Mucosa of descending colon (tissue), 3 donors: Measurements from ENCODE around the gene POLR2L. TPM values are rescaled to one million over a fixed set of nuclear protein-coding genes. Genes with fewer than 3 reads are reported as not detected.

ENCODE experiments used
- ATAC-seq: fragments of 200-7000 bp; cut with Tn5 transposase; one replicate; pipeline ENCODE4 v1.9.1; 2020; ENCODE audit warnings: mild to moderate bottlenecking, moderate library complexity
- DNase-seq, 3 donors: peaks; one replicate each; pipeline ENCODE4 v3.0.0-alpha.2; 2020
- H3K36me3 ChIP-seq: fragments of 200-600 bp; one replicate; pipeline ENCODE4 v1.8.0; 2021; ENCODE audit warnings: low read depth, mild to moderate bottlenecking
- H3K4me1 ChIP-seq: fragments of 200-600 bp; one replicate; pipeline ENCODE4 v1.8.0; 2021; ENCODE audit warnings: low read depth, mild to moderate bottlenecking
- H3K4me3 ChIP-seq: fragments of 200-600 bp; one replicate; pipeline ENCODE4 v1.8.0; 2021; ENCODE audit warnings: mild to moderate bottlenecking
- H3K9me3 ChIP-seq: fragments of 200-600 bp; one replicate; pipeline ENCODE4 v1.8.0; 2021; ENCODE audit warnings: mild to moderate bottlenecking
- intact Hi-C, 2 donors: fragments of 100-400 bp; cut with DNase I in 1 of 2; cut with micrococcal nuclease in 1 of 2; formaldehyde crosslinking; loops; one replicate each; pipeline versions ENCODE4 v1.11.0 to v1.11.1; 2022; cut with DNase I, micrococcal nuclease
- total RNA-seq, 3 donors: library from RNA; stranded (reverse); fragmentation: NEBNext Ultra II Directional in 2 of 3; extraction: Animal tissue kit (Norgen Biotek cat#: 25700) in 2 of 3; gene quantifications; one replicate each; pipeline versions ENCODE4 v1.2.1 to v1.2.4, GENCODE V29; 2021 to 2023
- TF ChIP-seq, protein P1 (sequence below): fragments of 200-600 bp; IDR thresholded peaks from one replicate; pipeline ENCODE4 v1.8.0; 2022; ENCODE audit warnings: antibody characterized with exemption, mild to moderate bottlenecking
- donor health status: DM: no; HTN: no; CAD: no; lungs with moderate emphysema.
- donor health status: DM: no; HTN: no; CAD: no.
- donor health status: DM: no; HTN: yes; CAD: no.

Gene POLR2L
- total RNA-seq, 3 donors from 2014 or later, result 67.1 to 86.8 (median 82.1) TPM

DNA sequence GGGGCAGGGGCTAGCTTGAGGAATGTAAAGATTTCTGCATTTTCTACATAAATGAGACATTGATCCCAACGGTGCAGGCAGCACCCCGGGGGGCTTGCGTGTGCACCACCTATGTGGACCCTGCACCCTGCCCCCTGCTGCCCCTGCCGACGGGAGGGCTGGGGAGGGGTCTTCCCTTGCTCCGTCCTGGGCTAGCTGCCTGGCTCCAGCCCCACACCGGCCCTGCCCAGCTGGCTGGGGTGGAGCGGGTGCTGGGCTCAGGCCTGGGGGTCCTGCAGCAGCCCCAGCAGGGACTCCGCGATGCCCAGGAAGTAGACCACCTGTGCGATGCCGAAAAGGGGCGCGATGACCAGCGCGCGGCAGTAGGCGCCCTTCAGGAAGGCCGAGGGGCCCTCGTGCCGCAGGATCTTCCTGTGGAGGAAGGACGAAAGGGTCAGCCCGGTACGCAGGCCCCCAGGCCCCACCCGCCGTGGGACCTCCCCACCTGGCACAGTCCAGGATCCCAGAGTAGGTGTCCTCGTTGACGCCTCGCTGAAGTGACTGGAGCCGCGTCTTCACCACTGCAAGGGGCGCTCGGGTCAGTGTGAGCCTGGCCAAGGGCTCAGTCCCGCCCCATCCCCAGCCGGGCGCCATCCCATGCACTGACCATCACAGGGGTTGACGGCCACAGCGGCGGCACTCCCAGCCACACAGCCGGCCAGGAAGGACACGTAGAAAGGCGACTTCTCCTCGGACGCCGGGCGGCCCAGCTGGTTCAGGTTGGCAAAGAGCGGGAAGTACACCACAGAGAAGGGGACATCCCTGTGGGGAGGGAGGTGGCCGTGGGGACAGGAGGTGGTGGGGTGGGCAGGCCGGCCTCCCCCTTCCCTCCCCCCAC is 50.4 kb downstream of the POLR2L start:
- TF ChIP-seq, protein P1, sequence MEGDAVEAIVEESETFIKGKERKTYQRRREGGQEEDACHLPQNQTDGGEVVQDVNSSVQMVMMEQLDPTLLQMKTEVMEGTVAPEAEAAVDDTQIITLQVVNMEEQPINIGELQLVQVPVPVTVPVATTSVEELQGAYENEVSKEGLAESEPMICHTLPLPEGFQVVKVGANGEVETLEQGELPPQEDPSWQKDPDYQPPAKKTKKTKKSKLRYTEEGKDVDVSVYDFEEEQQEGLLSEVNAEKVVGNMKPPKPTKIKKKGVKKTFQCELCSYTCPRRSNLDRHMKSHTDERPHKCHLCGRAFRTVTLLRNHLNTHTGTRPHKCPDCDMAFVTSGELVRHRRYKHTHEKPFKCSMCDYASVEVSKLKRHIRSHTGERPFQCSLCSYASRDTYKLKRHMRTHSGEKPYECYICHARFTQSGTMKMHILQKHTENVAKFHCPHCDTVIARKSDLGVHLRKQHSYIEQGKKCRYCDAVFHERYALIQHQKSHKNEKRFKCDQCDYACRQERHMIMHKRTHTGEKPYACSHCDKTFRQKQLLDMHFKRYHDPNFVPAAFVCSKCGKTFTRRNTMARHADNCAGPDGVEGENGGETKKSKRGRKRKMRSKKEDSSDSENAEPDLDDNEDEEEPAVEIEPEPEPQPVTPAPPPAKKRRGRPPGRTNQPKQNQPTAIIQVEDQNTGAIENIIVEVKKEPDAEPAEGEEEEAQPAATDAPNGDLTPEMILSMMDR, result no peak
- Histone ChIP-seq H3K9me3 (no peaks in the 10 kb centered on the region), H3K36me3 (no peaks in the 10 kb centered on the region), H3K4me3 (no peak overlapping the region), H3K4me1 (peaks cover 14% of the 10 kb centered on the region)
- intact Hi-C loops, result no loop called here
- ATAC-seq (no peak), DNase-seq (no peak)

DNA sequence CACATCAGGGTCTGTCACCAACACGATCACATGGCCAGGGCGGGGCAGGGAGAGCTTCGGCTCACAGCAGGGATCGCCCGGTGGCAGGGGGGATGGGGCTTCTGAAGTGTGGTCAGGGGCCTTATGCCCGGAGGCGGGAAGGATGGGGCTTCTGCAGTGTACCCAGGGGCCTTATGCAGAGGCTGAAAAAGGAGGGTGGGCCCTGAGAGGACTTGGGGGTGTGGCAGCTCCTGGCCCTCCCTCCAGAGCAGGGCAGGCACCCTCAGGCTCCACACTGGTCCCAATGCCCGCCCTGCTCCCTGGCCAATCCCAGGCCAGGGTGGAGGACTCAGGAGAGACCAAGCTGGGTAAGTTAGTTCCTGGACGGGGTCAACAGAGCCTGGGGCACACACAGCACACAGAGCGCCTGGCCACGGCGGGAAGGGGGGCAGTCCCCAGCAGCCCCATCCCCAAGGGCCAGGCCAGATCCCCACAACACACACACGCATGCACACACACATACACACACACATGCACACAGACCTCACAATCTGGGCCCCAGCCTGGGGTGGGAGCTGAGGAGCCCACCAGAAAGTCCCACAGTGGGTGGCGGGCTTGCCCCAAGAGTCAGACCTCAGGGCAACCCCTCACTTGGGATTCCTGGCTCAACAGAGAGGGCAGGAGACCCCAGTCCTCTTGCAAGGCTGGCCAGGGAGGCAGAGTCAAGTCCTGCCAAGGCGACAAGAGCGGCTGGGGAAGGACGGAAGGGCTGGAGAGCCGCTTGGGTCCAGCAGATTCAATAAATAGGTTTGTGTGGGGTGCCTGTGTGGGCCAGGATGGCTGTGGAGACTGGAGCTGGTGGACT is 51.4 kb downstream of the POLR2L start:
- ATAC-seq, result no peak
- Histone ChIP-seq H3K4me1 (peaks cover 7% of the 10 kb centered on the region), H3K4me3 (no peak overlapping the region), H3K36me3 (no peaks in the 10 kb centered on the region), H3K9me3 (no peaks in the 10 kb centered on the region)
- DNase-seq, result no peak
- TF ChIP-seq, protein P1, result no peak
- intact Hi-C loops, result no loop called here

GRCh38 chr11:789943-790342 is 52.4 kb downstream of the POLR2L start, which contains the start of gene CEND1:
Gene CEND1, minus strand, starts transcription at chr11:790090. Its CDS starts 1,514 bp downstream, at chr11:788576.
- ATAC-seq, result peak; percentile 43
- H3K4me1 ChIP-seq, result no peaks in the 10 kb centered on the region
- H3K9me3 ChIP-seq, result no peaks in the 10 kb centered on the region
- H3K4me3 ChIP-seq, result no peak within 1 kb of the TSS
- H3K36me3 ChIP-seq, result no peaks in the 10 kb centered on the region
- intact Hi-C loops, result no loop called here
- TF ChIP-seq, protein P1, result no peak
- peak in 2 of 3 donors; percentile 35 to 57 for DNase-seq

Other genes with a start within 250 kb of the POLR2L start
- 10 to 100 TPM; 26.9 to 36.1 (median 27.8) TPM for gene IRF7, start 226.6 kb downstream of the POLR2L start, total RNA-seq
- gene CDHR5, start 217.6 kb downstream of the POLR2L start, total RNA-seq, result 100 to 1,000 TPM; 195 to 549 (median 316) TPM
- gene SCT, start 215.3 kb downstream of the POLR2L start, total RNA-seq, result 1 to 10 TPM in 2 of 3 donors, not detected in 1; 1.0 TPM
- gene DRD4, start 205.3 kb downstream of the POLR2L start, total RNA-seq, result 1 to 10 TPM; 1.2 to 2.4 (median 1.8) TPM
- 10 to 100 TPM; 25.1 to 35.7 (median 25.9) TPM for gene DEAF1, start 147.3 kb downstream of the POLR2L start, total RNA-seq
- gene TMEM80, start 146.7 kb downstream of the POLR2L start, total RNA-seq, result 10 to 100 TPM; 31.6 to 43.1 (median 38.0) TPM
- 100 to 1,000 TPM; 176 to 335 (median 253) TPM for gene EPS8L2, start 136.3 kb downstream of the POLR2L start, total RNA-seq
- gene TALDO1, start 95.1 kb downstream of the POLR2L start, total RNA-seq, result 100 to 1,000 TPM; 101 to 158 (median 128) TPM
- gene GATD1, start 65.0 kb downstream of the POLR2L start, total RNA-seq, result 10 to 100 TPM; 51.9 to 58.8 (median 57.4) TPM
- gene CEND1, start 52.4 kb downstream of the POLR2L start, total RNA-seq, result 1 to 10 TPM in 1 of 3 donors, under 1 TPM in 1, not detected in 1; 0.34 to 2.2 TPM
- 10 to 100 TPM; 11.6 to 18.6 (median 14.4) TPM for gene SLC25A22, start 44.2 kb downstream of the POLR2L start, total RNA-seq
- gene PIDD1, start 37.3 kb downstream of the POLR2L start, total RNA-seq, result 10 to 100 TPM; 20.2 to 26.3 (median 23.8) TPM
- gene RPLP2, start 32.6 kb downstream of the POLR2L start, total RNA-seq, result 1,000 to 10,000 TPM; 1,532 to 1,798 (median 1,652) TPM
- 100 to 1,000 TPM; 138 to 253 (median 167) TPM for gene PNPLA2, start 23.6 kb downstream of the POLR2L start, total RNA-seq
- gene CRACR2B, start 14.6 kb downstream of the POLR2L start, total RNA-seq, result 100 to 1,000 TPM in 2 of 3 donors, 10 to 100 TPM in 1; 43.5 to 137 (median 129) TPM
- 100 to 1,000 TPM; 364 to 415 (median 378) TPM for gene CD151, start 9.6 kb downstream of the POLR2L start, total RNA-seq
- 10 to 100 TPM in 2 of 3 donors, 1 to 10 TPM in 1; 9.2 to 42.4 (median 24.7) TPM for gene TSPAN4, start 323 bp upstream of the POLR2L start, total RNA-seq
- 10 to 100 TPM; 52.3 to 64.3 (median 55.3) TPM for gene CHID1, start 68.3 kb upstream of the POLR2L start, total RNA-seq
- 100 to 1,000 TPM in 1 of 3 donors, 10 to 100 TPM in 2; 68.8 to 105 (median 99.5) TPM for gene AP2A2, start 83.3 kb upstream of the POLR2L start, total RNA-seq
- not detected for gene MUC6, start 194.2 kb upstream of the POLR2L start, total RNA-seq
- 1,000 to 10,000 TPM in 2 of 3 donors, 100 to 1,000 TPM in 1; 379 to 1,246 (median 1,109) TPM for gene MUC2, start 232.3 kb upstream of the POLR2L start, total RNA-seq